Esophagus muscularis mucosa (tissue), 4 donors: ENCODE measurements around the gene CTNNA2. TPM values are rescaled to one million over a fixed set of nuclear protein-coding genes. Genes with fewer than 3 reads are reported as not detected.

Experiments
- DNase-seq: peaks from one replicate; pipeline ENCODE4 v3.0.0-alpha.2; 2017; ENCODE audit errors: extremely low spot score
- H3K27ac ChIP-seq, 4 donors: fragments of 200-600 bp; sonication (generic); replicated peaks in 1 of 4; 1 replicate in 3 of 4; 2 replicates in 1 of 4; pipeline ENCODE4 v1.5.1; 2016 to 2019; ENCODE audit warnings: mild to moderate bottlenecking in 1 of 4
- H3K27me3 ChIP-seq, 4 donors: fragments of 200-600 bp; sonication (generic); one replicate each; pipeline versions ENCODE4 v1.5.1 to v1.6.0; 2016 to 2019
- H3K36me3 ChIP-seq, 4 donors: fragments of 200-600 bp; sonication (generic); one replicate each; pipeline ENCODE4 v1.5.1; 2016 to 2019
- H3K4me1 ChIP-seq, 4 donors: fragments of 200-600 bp; sonication (generic); one replicate each; pipeline ENCODE4 v1.5.1; 2016 to 2019
- H3K4me3 ChIP-seq, 4 donors: fragments of 200-600 bp; sonication (generic); 1 replicate in 2 of 4; 2 replicates in 2 of 4; pipeline ENCODE4 v1.5.1; 2016 to 2019; ENCODE audit warnings: mild to moderate bottlenecking in 4 of 4, moderate library complexity in 1 of 4
- H3K9me3 ChIP-seq, 4 donors: fragments of 200-600 bp; sonication (generic); 1 replicate in 3 of 4; 2 replicates in 1 of 4; pipeline ENCODE4 v1.5.1; 2016 to 2019
- EP300 ChIP-seq: sonication (generic); formaldehyde crosslinking; IDR thresholded peaks from one replicate; pipeline ENCODE4 v1.6.1; 2017; ENCODE audit warnings: antibody characterized with exemption
- POLR2A ChIP-seq: fragments of 450-650 bp; IDR thresholded peaks from one replicate; pipeline ENCODE4 v1.6.1; 2017; ENCODE audit warnings: antibody characterized with exemption, moderate library complexity, mild to moderate bottlenecking, low read depth
- POLR2AphosphoS5 ChIP-seq, 2 donors: sonication (generic); formaldehyde crosslinking; IDR thresholded peaks; one replicate each; pipeline ENCODE4 v1.6.1; 2017; ENCODE audit warnings: antibody characterized with exemption in 2 of 2
- WGBS: methylation state at CpG from one replicate; pipeline ENCODE4 v1.1.5; 2018; 5-methylcytosine and 5-hydroxymethylcytosine counted together
- intact Hi-C: fragments of 100-400 bp; cut with DNase I; formaldehyde crosslinking; loops from one replicate; pipeline ENCODE4 v1.15.1; 2023
- total RNA-seq, 4 donors: library from RNA; depleted of rRNA; stranded (reverse); fragments of >200 nt; gene quantifications; one replicate each; pipeline versions ENCODE4 v1.1.0 to v1.2.1, GENCODE V29; 2016
- TF ChIP-seq, protein P1 (sequence below), 3 experiments: fragments of 200-600 bp in 2 of 3; fragments of 450-650 bp in 1 of 3; sonication (generic) in 2 of 3; IDR thresholded peaks; one replicate each; pipeline ENCODE4 v1.5.1; 2017 to 2019; ENCODE audit warnings: antibody characterized with exemption in 3 of 3, mild to moderate bottlenecking in 2 of 3, moderate library complexity in 1 of 3

Gene CTNNA2
- total RNA-seq, 4 donors from 2014 or later = 0.42 to 2.5 (median 1.1) TPM

DNA sequence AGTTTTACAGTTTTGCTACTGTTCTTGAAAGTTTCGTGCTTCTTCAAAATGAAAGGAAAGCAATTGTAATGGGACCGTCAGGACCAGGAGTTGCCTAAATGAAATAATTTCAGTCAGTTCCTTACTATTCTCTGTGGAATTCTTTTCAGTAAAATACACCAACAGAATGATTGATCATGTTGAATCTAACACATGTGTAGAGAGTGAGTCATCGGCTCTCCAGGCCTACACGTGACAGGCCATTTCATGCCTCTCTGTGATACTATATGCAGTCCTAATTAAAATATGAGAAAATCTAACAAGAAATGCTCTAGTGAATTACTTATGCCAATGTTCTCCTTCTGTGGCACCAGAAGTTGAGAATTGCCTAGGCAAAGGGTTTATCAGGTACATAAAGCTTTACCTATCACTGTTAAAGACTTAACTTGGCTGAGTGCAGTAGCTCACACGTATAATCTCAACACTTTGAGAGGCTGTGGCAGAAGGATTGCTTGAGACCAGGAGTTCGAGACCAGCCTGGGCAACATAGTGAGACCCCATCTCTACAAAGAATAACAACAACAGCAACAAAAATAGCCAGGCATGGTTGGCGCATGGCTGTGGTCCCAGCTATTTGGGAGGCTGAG lies 592.3 kb downstream of the CTNNA2 start:
- H3K36me3 ChIP-seq = no peaks in the 10 kb centered on the region
- H3K4me3 ChIP-seq = no peak overlapping the region
- no peaks in the 10 kb centered on the region for H3K4me1 ChIP-seq
- intact Hi-C loops = no loop called here
- TF ChIP-seq, protein P1, sequence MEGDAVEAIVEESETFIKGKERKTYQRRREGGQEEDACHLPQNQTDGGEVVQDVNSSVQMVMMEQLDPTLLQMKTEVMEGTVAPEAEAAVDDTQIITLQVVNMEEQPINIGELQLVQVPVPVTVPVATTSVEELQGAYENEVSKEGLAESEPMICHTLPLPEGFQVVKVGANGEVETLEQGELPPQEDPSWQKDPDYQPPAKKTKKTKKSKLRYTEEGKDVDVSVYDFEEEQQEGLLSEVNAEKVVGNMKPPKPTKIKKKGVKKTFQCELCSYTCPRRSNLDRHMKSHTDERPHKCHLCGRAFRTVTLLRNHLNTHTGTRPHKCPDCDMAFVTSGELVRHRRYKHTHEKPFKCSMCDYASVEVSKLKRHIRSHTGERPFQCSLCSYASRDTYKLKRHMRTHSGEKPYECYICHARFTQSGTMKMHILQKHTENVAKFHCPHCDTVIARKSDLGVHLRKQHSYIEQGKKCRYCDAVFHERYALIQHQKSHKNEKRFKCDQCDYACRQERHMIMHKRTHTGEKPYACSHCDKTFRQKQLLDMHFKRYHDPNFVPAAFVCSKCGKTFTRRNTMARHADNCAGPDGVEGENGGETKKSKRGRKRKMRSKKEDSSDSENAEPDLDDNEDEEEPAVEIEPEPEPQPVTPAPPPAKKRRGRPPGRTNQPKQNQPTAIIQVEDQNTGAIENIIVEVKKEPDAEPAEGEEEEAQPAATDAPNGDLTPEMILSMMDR (IDR thresholded peaks at IDR 0.05) = no peak
- TF ChIP-seq EP300 = no peak
- TF ChIP-seq POLR2A = no peak
- TF ChIP-seq POLR2AphosphoS5 (IDR thresholded peaks at IDR 0.05) = no peak
- no peaks in the 10 kb centered on the region for H3K27me3 ChIP-seq
- no peaks in the 10 kb centered on the region for H3K9me3 ChIP-seq
- 55% methylated on average over 7 of the region's 7 CpGs for WGBS
- DNase-seq = no peak
- no peak overlapping the region for H3K27ac ChIP-seq

DNA sequence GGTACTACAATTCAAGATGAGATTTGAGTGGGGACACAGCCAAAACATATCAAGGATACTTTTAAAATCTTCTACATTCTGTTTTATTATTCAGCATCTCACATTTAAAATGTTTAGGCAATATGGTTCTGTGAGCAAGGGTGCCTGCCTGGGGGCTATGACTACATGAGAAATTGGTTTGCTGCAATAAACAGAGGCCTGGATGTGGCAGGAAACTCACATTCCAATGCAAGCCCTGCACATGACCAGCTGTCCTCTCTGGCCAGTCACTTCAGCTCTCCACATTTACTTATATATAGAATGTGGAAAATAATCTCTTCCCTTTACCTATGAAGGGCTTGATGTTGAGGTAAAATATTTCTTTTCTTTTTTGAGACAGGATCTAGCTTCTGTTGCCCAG lies 598.3 kb downstream of the CTNNA2 start:
- H3K27me3 ChIP-seq = no peaks in the 10 kb centered on the region
- no peaks in the 10 kb centered on the region for H3K9me3 ChIP-seq
- no peak overlapping the region for H3K27ac ChIP-seq
- H3K36me3 ChIP-seq = no peaks in the 10 kb centered on the region
- TF ChIP-seq, protein P1 (IDR thresholded peaks at IDR 0.05) = no peak
- TF ChIP-seq POLR2AphosphoS5 (IDR thresholded peaks at IDR 0.05) (no peak), EP300 (no peak), POLR2A (no peak)
- no peak for DNase-seq
- H3K4me3 ChIP-seq = no peak overlapping the region
- intact Hi-C loops = no loop called here
- no peaks in the 10 kb centered on the region for H3K4me1 ChIP-seq

DNA sequence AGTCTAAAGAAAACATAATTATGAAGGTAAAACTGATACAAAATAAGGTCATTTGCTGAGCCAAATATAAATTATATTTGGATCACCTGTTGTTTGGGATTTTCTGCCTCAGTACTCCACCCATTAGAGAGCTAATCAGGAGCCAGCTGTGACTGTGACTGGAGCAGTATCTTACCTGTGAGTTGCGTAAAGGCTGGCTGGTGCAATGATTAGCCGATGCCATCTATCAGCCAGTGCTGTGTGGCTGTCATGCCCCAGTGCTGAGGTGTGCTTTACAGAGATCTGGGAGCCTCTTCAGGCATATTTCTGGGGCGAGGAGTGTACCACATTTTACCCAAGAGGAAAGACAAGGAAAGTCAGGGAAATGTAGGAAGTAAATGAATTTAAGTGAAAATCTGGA lies 599.9 kb downstream of the CTNNA2 start:
- intact Hi-C loops = no loop called here
- WGBS = 77% methylated on average over 3 of the region's 3 CpGs
- H3K36me3 ChIP-seq = no peaks in the 10 kb centered on the region
- H3K9me3 ChIP-seq = no peaks in the 10 kb centered on the region
- no peak overlapping the region for H3K27ac ChIP-seq
- TF ChIP-seq, protein P1 (IDR thresholded peaks at IDR 0.05) = no peak
- no peak for TF ChIP-seq POLR2AphosphoS5 (IDR thresholded peaks at IDR 0.05)
- no peak for TF ChIP-seq POLR2A
- TF ChIP-seq EP300 = no peak
- H3K4me3 ChIP-seq = no peak overlapping the region
- H3K4me1 ChIP-seq = no peaks in the 10 kb centered on the region
- DNase-seq = no peak
- H3K27me3 ChIP-seq = no peaks in the 10 kb centered on the region

DNA sequence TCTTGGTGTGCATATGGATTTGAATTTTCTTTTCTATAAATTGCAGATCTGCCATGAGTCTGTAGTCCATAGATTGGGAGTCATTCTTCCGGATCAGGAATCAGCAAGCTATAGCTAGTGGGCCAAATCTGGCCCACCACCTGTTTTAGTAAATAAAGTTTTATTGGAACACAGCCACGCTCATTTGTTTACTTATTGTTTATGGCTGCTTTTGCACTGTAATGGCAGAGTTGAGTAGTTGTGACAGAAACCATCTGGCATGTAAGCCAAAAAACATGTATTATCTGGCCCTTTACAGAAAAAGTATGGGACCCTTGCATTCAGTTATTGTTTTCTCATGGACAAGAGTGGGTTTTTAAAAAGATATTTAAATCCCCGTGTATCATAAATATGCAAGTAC lies 600.5 kb downstream of the CTNNA2 start:
- H3K9me3 ChIP-seq = no peaks in the 10 kb centered on the region
- no peaks in the 10 kb centered on the region for H3K4me1 ChIP-seq
- H3K27ac ChIP-seq = no peak overlapping the region
- intact Hi-C loops = no loop called here
- 59% methylated on average over 3 of the region's 3 CpGs for WGBS
- no peaks in the 10 kb centered on the region for H3K27me3 ChIP-seq
- no peak for DNase-seq
- no peaks in the 10 kb centered on the region for H3K36me3 ChIP-seq
- no peak for TF ChIP-seq POLR2AphosphoS5 (IDR thresholded peaks at IDR 0.05)
- no peak for TF ChIP-seq POLR2A
- TF ChIP-seq, protein P1 (IDR thresholded peaks at IDR 0.05) = no peak
- TF ChIP-seq EP300 = no peak
- no peak overlapping the region for H3K4me3 ChIP-seq

DNA sequence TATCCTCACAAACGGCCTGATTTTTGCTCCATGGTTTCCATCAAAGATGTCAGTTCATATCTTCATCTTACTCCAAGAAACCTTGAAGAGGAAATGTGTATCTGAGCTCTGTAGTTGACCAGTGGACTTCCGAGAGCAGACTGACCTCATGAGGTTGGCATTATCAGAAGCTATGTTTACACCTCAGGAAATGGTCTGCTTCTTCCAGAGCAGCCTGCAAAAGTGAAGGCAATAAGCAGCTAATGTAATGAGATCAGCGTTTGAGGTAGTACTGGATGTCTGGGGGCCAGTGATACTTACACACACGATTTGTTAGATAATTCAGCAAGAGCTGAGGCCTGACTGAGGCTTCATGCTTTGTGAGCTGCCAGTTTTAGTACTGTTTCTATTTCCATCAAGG lies 602.0 kb downstream of the CTNNA2 start:
- intact Hi-C loops = no loop called here
- Histone ChIP-seq H3K4me3 (no peak overlapping the region), H3K9me3 (no peaks in the 10 kb centered on the region), H3K27ac (no peak overlapping the region), H3K4me1 (no peaks in the 10 kb centered on the region), H3K27me3 (no peaks in the 10 kb centered on the region), H3K36me3 (no peaks in the 10 kb centered on the region)
- WGBS = 60% methylated on average over 4 of the region's 4 CpGs
- DNase-seq = no peak
- TF ChIP-seq, protein P1 (IDR thresholded peaks at IDR 0.05) = no peak
- TF ChIP-seq POLR2A (no peak), POLR2AphosphoS5 (IDR thresholded peaks at IDR 0.05) (no peak), EP300 (no peak)
